Measurements from ENCODE around the gene IGF1R. TPM values are rescaled to one million over a fixed set of nuclear protein-coding genes. Genes with fewer than 3 reads are reported as not detected.

Gene IGF1R
- total and polyA plus RNA-seq, 2 of the 8 experiments (the other 6 are each of a cell fraction or from before 2014, with no cell fraction given), result 32.9 to 109 TPM

- no peak for DNase-seq (ENCODE audit: low read depth in 1 of 2, low spot score in 2 of 2)
- WGBS, 2 experiments (ENCODE audit: extremely low coverage in 1 of 2, insufficient coverage in 1 of 2, insufficient read length in 1 of 2, insufficient replicate concordance in 2 of 2, low coverage in 1 of 2, low lambda C conversion rate in 2 of 2, missing lambda C conversion rate in 1 of 2), result 86% methylated on average over 1 of the region's 1 CpG; no CpG with 5 or more reads in 1 of the 2 experiments
- Histone ChIP-seq H3K27ac (ENCODE audit: low read depth, low read length) (no peak overlapping the region), H3K79me1 (ENCODE audit: low read depth, low read length) (no peaks in the 10 kb centered on the region), H3K23ac (ENCODE audit: insufficient read length) (no peak overlapping the region), H3K27me3 (replicated peaks in 1 of 4; ENCODE audit: control insufficient read depth in 3 of 4, extremely low read depth in 1 of 4, insufficient read depth in 3 of 4, low read length in 3 of 4) (no peaks in the 10 kb centered on the region), H3K18ac (ENCODE audit: extremely low read depth, low read length) (no peak overlapping the region), H2BK5ac (ENCODE audit: low read depth, low read length) (no peak overlapping the region), H3K23me2 (ENCODE audit: low read depth, low read length) (no peaks in the 10 kb centered on the region), H3K56ac (replicated peaks; ENCODE audit: insufficient read length, low read depth, low read length) (no peak overlapping the region), H2AK5ac (ENCODE audit: low read depth, low read length) (no peak overlapping the region), H3K4me3 (ENCODE audit: extremely low read depth in 1 of 4, insufficient read depth in 2 of 4, low read depth in 3 of 4, low read length in 4 of 4) (no peak overlapping the region), H3K4me2 (ENCODE audit: insufficient read depth in 1 of 2, low read depth in 2 of 2, low read length in 2 of 2) (no peak overlapping the region), H3K14ac (ENCODE audit: insufficient read length) (no peak overlapping the region), H3K4me1 (replicated peaks in 1 of 4; ENCODE audit: control insufficient read depth in 3 of 4, insufficient read depth in 4 of 4, low read length in 3 of 4) (no peaks in the 10 kb centered on the region), H4K5ac (ENCODE audit: insufficient read length, low read depth, low read length) (no peak overlapping the region), H2BK120ac (replicated peaks; ENCODE audit: low read depth, low read length) (no peak overlapping the region), H3K36me3 (ENCODE audit: control insufficient read depth in 2 of 4, insufficient read depth in 4 of 4, low read length in 3 of 4) (no peaks in the 10 kb centered on the region), H4K91ac (replicated peaks; ENCODE audit: insufficient read length, low read length) (no peak overlapping the region), H2BK15ac (ENCODE audit: low read length) (no peak overlapping the region), H3K9ac (replicated peaks in 1 of 4; ENCODE audit: extremely low read depth in 1 of 4, low read depth in 3 of 4, low read length in 3 of 4) (no peak overlapping the region), H4K8ac (ENCODE audit: extremely low read depth, insufficient read depth, low read length) (no peak overlapping the region), H2AFZ (ENCODE audit: low read length) (no peak overlapping the region), H3K79me2 (ENCODE audit: control insufficient read depth in 1 of 2, insufficient read depth in 2 of 2, low read length in 2 of 2) (no peaks in the 10 kb centered on the region), H3K4ac (replicated peaks; ENCODE audit: insufficient read length, low read depth, low read length) (no peak overlapping the region), H4K20me1 (replicated peaks in 1 of 2; ENCODE audit: control insufficient read depth in 1 of 2, insufficient read depth in 2 of 2, low read length in 2 of 2) (no peaks in the 10 kb centered on the region), H2BK20ac (ENCODE audit: low read length) (no peak overlapping the region), H2BK12ac (ENCODE audit: low read depth, low read length) (no peak overlapping the region), H3K9me3 (ENCODE audit: insufficient read depth in 2 of 2, low read depth in 1 of 2, low read length in 1 of 2) (peaks cover 10 to 21% of the 10 kb centered on the region in 2 experiments; a peak in 3 of 4 replicates)
- no peak for FAIRE-seq
- POLR2A ChIA-PET (ENCODE audit: partially characterized antibody), result no interaction called here
- TF ChIP-seq ASH2L (IDR thresholded peaks at IDR 0.05; ENCODE audit: low read length) (no peak), TCF12 (IDR thresholded peaks at IDR 0.05; ENCODE audit: low read depth, low read length) (no peak), SP1 (IDR thresholded peaks at IDR 0.05; ENCODE audit: low read depth, low read length) (no peak), KDM4A (IDR thresholded peaks at IDR 0.05; ENCODE audit: low read depth, low read length, severe bottlenecking) (no peak), BCL11A (IDR thresholded peaks at IDR 0.05; ENCODE audit: low read depth in 2 of 2, low read length in 2 of 2) (no peak), MAX (IDR thresholded peaks at IDR 0.05) (no peak), EGR1 (IDR thresholded peaks at IDR 0.05; ENCODE audit: borderline replicate concordance, low read depth, low read length) (no peak), SIRT6 (IDR thresholded peaks at IDR 0.05; ENCODE audit: low read length) (no peak), HDAC6 (IDR thresholded peaks at IDR 0.05; ENCODE audit: low read depth, low read length) (no peak), GTF2F1 (IDR thresholded peaks at IDR 0.05; ENCODE audit: borderline replicate concordance, low read depth, low read length) (no peak), CBX5 (IDR thresholded peaks at IDR 0.05; ENCODE audit: low read depth, low read length) (no peak), TBP (IDR thresholded peaks at IDR 0.05; ENCODE audit: low read depth, low read length) (no peak), POLR2A (IDR thresholded peaks at IDR 0.05; ENCODE audit: control extremely low read depth in 1 of 2, low read depth in 2 of 2, low read length in 2 of 2) (no peak), SP2 (IDR thresholded peaks at IDR 0.05; ENCODE audit: low read length) (no peak), POU5F1 (IDR thresholded peaks at IDR 0.05; ENCODE audit: low read depth, low read length) (no peak), CBX8 (IDR thresholded peaks at IDR 0.05; ENCODE audit: borderline replicate concordance, low read depth, low read length) (no peak)
- CTCF ChIA-PET (ENCODE audit: partially characterized antibody), result interaction anchor here (1.1 to 1.2 kb wide), 2 partner anchors 11 to 50 kb away, joined by 3 to 4 read pairs; no protein-coding TSS in a partner anchor
These were observed 337.9 kb downstream of the IGF1R start for GRCh38 chr15:98986281-98986680.
